Renal cortex interstitium (tissue), 11 donors: ENCODE measurements around the gene MARCHF3. TPM values are rescaled to one million over a fixed set of nuclear protein-coding genes. Genes with fewer than 3 reads are reported as not detected.
"Not testable (repeated sequence)": the region's sequence is repeated elsewhere in the genome, so short reads cannot be mapped to it uniquely, and the experiment has no call there.

Experiments used
- DNase-seq, 11 donors: peaks; one replicate each; pipeline ENCODE4 v3.0.0-alpha.2; 2013; ENCODE audit warnings: low read depth in 9 of 11, low spot score in 4 of 11; ENCODE audit errors: extremely low read depth in 1 of 11
- polyA plus RNA-seq, 3 donors: library from polyadenylated mRNA; unstranded; fragments of 120-200 nt; gene quantifications; one replicate each; pipeline ENCODE4 v1.2.1, GENCODE V29; 2013; ENCODE audit not compliant: insufficient read length in 3 of 3

Gene MARCHF3
- polyA plus RNA-seq, 3 donors = 6.3 to 7.9 (median 7.5) TPM

GRCh38 chr5:126972062-126972895 lies 58.1 kb downstream of the MARCHF3 start:
- no peak for DNase-seq

DNA sequence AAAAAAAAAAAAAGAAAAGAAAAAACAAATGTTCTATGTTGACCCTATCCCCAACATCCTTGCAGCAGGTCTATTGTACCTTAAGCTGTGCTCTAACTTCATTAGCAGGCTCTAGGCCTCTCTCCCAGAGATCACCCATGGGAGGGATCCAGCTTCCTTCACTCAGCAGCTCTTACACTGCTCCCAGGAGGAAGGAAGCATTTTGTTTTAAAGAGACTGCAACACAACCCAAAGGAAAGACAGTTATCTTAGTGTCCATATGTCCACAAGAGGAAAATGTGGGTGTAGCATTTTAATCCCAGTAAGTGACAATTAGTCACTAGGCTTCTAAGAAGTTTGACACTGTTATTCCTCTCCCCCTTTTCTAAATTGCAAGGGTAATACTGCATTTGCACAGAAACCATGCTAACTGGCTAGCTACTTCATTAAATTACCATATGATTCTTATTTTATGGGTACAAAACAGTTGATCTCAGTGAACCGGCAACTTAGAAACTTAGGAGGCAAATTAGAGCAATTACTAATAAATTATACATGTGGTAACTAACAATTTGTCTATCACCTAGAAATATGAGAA lies 58.8 kb downstream of the MARCHF3 start:
- no peak for DNase-seq

GRCh38 chr5:126970517-126971017 lies 59.8 kb downstream of the MARCHF3 start:
- DNase-seq = no peak

- DNase-seq = no peak
Observed at GRCh38 chr5:126969548-126969947, 60.8 kb downstream of the MARCHF3 start.

GRCh38 chr5:126967808-126968466 lies 62.4 kb downstream of the MARCHF3 start:
- DNase-seq = no peak

- DNase-seq = no peak
Observed at GRCh38 chr5:126965487-126965886, 64.9 kb downstream of the MARCHF3 start.

GRCh38 chr5:126965061-126965475 lies 65.3 kb downstream of the MARCHF3 start:
- no peak for DNase-seq

DNA sequence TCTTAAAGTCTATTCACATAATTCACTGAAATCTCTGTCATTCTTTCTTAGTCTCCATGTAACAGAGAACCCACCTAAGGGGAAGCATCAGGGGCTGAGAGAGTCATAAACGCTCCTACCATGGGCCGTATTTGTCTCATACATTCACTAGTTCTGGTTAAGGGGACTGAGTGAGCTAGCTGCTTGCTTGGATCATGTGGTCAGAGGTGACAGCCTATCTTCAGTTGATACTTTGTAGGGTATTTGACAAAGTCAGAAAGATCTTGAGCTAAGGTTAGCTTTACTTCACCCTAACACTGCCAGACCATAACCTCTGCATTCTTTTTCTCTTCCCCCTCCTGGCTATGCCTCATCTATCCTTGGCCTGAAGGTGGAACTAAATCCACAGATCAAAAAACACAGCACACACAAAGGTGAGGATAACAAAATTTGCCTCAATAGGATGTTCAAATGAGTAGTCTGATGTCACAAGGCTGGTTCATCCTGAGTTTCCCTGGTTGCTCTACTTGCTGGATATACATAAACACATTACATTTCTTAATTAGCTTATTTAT lies 66.5 kb downstream of the MARCHF3 start:
- no peak for DNase-seq

GRCh38 chr5:126961702-126962101 lies 68.7 kb downstream of the MARCHF3 start:
- DNase-seq = no peak

DNA sequence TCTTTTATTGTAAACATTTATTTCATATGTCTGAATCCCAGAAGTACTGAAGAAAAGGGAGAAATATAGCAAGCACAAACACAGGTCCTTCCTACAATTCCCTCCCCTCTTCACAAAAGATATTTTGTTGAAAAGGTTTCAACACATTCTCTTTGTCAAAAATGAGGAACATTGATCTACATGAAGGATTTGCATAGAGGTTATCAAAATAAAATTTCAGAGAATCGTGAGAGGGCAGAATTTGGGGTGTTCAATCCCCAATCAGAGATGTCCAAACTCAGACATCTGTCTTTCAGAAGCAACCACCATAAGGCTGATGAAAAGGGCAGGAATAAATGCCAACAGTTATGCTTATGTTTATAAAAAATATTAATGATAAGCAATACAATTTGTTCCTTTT lies 69.2 kb downstream of the MARCHF3 start:
- DNase-seq = no peak

GRCh38 chr5:126959188-126959587 lies 71.2 kb downstream of the MARCHF3 start:
- no peak for DNase-seq

DNA sequence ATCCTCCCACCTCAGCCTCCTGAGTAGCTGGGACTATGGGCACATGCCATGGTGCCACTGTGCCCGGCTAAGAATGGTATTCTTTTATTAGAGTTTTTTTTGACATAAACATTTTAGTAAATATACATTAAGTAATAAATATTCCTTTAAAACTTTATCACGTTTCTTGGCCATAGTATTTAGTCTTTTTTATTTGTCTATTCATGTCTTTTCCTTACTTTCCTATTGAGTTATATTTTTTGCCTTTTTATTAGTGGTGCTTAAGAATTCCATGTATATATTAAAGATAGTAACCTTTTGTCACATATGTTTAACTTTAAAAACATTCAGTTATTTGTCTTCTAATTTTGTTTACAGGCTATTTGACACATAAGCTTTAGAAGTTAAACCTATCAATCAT lies 73.4 kb downstream of the MARCHF3 start:
- DNase-seq = no peak

- DNase-seq = no peak
Observed at GRCh38 chr5:126954981-126955380, 75.4 kb downstream of the MARCHF3 start.

GRCh38 chr5:126953640-126954039 lies 76.7 kb downstream of the MARCHF3 start:
- DNase-seq = no peak

- no peak for DNase-seq
Observed at GRCh38 chr5:126949475-126949874, 80.9 kb downstream of the MARCHF3 start.

- no peak for DNase-seq
Observed at GRCh38 chr5:126948453-126948852, 81.9 kb downstream of the MARCHF3 start.

- DNase-seq = no peak
Observed at GRCh38 chr5:126948011-126948355, 82.4 kb downstream of the MARCHF3 start.

DNA sequence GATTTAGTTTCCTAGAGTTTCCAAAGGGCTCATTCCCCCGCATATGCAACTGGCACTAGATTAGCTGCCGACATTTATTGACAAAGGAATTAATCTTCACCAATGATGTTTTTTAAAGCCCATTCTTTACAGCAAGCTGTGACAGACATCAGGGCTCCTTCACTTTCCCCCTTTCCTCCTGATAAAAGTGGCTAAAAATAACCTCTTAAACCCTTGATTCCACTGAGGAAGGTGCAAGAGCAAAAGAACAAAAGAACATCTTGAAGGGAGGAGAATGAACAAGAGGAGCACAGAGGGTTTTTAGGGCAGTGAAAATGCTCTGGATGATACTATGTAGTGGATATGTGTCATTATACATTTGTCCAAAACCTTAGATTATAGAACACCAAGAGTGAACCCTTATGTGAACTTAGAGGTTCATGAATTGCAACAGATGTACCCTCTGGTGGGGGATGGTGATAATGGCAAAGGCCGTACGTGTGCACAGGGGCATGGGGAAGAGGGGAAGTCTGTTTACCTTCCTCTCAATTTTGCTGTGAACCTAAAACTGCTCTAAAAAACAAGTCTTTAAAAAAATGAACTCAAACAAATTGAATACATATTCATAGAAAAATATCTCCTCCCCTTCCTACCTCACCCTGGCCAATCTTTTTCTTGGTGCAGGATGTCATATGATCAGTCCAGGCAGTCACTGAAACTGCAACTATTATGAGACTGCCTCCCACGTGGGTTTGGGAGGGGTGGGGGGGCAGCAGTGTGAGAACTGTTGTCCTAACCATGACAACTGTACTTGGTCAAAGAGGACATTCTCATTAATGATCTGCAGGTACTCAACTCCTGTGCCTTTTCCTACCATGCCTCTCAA lies 83.0 kb downstream of the MARCHF3 start:
- DNase-seq = no peak

DNA sequence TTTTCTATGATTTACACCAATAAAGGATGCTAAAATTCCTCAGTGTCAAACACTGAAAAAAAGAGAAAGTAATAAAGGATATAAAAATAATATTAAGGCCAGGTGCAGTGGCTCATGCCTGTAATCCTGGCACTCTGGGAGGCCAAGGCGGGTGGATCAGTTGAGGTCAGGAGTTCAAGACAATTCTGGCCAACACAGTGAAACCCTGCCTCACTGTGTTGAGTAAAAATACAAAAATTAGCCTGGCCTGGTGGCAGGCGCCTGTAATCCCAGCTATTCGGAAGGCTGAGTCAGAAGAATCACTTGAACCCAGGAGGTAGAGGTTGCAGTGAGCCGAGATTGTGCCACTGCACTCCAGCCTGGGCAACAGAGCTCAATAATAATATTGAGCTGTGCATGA lies 87.5 kb downstream of the MARCHF3 start:
- not testable (repeated sequence) for DNase-seq
